ENCODE data around the gene SIRT4.
"Not testable (repeated sequence)": the region's sequence is repeated elsewhere in the genome, so short reads cannot be mapped to it uniquely, and the experiment has no call there.

Gene SIRT4, protein sequence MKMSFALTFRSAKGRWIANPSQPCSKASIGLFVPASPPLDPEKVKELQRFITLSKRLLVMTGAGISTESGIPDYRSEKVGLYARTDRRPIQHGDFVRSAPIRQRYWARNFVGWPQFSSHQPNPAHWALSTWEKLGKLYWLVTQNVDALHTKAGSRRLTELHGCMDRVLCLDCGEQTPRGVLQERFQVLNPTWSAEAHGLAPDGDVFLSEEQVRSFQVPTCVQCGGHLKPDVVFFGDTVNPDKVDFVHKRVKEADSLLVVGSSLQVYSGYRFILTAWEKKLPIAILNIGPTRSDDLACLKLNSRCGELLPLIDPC

DNA sequence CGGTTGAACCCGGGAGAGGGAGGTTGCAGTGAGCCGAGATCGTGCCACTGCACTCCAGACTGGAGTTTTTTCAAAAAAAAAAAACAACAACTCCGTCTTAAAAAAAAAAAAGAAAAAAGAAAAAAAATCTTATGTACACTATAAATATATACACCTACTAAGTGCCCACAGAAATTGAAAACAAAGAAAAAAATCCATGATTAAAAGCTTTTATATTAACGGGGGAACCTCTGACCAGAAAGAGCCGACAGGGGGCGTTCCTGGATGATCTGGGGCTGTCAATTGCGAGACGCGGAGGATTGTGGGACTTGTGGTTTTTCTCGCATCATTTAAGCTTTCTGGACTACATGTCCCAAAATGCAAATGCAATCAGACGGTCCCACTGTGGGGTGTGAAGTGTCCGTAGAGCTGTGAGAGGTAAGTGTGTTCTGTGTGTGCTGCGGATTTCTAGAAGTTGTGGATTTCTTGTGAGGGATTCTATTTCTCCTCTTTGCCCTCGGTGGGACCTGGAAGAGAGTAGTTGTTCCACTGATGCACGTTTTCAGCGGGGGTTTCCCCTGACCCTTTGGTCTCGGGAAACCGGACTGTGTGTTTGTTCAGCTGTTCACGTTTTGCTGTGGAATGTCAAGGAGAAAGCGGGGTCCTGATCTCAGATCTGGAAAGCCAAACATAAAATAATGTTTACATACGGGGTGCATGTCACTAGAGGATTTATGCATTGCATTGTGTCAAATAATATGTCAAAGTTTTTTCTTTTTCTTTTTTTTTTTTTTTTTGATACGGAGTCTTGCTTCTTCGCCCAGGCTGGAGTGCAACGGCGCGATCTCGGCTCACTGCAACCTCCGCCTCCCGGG lies at the start of gene SIRT4:
TSS of gene SIRT4 (plus strand) at position 360 of the 854 bp plus-strand sequence. CDS start 1,241 bp downstream, outside the sequence.
- DNase-seq: peak; percentile 97

DNA sequence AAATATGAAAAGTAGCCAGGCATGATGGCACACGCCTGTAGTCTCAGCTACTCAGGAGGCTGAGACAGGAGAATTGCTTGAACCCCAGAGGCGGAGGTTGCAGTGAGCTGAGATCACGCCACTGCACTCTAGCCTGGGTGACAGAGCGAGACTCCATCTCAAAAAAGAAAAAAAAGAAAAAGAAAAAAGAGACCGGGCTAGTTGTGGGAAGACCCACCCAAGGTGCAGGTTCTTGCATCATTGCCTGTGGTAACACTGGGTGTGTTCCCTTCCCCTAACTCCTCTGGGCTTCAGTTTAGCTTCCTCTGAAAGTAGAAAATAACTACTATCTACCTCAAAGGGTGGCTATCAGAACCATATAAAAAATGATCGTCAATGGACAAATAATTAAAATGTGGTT lies 48.8 kb upstream of the SIRT4 start:
- not testable (repeated sequence) for DNase-seq

GRCh38 chr12:120254809-120255208 lies 47.3 kb upstream of the SIRT4 start:
- no peak for DNase-seq

GRCh38 chr12:120257041-120257821 lies 44.9 kb upstream of the SIRT4 start:
- no peak for DNase-seq

GRCh38 chr12:120258323-120258896 lies 43.7 kb upstream of the SIRT4 start:
- DNase-seq: no peak

- no peak for DNase-seq
Observed at GRCh38 chr12:120259418-120260202, 42.5 kb upstream of the SIRT4 start.

DNA sequence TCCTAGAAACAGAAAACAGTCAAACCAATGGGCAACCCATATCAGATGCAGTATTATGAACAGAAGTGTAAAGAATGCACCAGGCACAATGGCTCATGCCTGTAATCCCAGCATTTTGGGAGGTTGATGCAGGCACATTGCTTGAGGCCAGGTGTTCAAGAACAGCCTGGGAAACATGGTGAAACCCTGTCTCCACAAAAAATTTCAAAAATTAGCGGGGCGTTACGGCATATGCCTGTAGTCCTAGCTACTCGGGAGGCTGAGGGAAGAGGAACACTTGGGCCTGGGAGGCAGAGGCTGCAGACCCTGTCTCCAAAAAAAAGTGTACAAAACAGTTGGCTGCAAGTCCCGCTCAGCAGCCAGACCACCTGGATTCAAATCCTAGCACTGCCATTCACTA lies 41.5 kb upstream of the SIRT4 start:
- DNase-seq: no peak

DNA sequence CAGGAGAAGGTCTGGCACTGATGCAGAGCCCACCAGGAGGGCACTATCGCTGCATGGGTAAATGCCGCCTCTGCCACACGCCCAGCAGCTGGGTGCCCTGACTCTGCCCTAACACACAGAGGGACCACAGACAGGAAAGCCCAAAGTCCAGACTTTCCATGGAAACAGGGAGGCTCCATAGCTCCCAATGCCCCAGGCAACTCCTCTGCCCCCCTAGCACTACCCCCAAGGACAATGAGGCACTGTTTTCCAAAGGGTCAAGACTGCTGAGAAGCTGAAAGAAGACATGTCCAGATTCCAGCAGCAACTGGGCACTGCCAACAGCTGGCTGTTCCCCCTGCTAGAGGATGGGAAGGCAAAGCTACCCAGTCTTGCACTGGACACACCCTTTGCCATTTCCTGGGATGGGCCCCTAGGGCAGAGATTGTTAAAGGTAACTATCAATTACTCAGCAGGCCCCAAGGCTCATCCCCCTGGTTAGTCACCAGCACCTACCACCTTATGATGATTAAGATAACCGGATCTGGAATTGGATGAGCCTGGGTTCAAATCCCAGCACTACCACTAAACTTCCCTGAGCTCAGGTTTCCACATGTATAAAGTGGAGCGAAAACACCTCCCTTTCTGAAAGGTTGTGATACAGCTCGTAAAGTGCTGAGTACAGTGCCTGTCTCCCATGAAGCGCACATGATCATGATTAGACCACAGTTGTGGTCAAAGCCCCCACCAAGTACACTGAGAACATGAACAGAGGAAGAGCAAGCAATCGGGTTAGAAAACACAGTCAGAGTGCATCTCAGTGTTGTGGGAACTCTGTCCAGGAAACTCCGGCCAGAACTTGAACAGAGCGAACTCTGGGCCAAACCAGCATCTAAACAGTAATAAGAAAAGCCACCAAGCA lies 39.9 kb upstream of the SIRT4 start:
- DNase-seq: no peak

- DNase-seq: no peak
Observed at GRCh38 chr12:120262852-120263747, 39.0 kb upstream of the SIRT4 start.

DNA sequence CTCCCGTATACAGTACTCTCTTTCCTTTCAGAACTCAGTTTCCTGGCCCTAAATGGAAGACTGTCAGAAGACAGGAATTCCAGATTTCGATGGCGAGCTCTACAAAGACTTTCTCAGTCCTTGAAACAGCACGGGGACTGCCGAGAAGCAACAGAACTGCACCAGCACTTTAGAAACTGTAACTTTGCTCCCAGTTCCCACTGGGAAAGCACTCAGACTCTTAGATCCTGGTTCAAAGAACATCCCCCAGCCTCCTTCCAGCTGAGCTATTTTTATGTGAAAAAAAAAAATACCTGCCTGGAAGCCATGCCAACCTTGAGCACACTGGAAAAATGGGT lies 38.4 kb upstream of the SIRT4 start:
- DNase-seq: no peak

- no peak for DNase-seq
Observed at GRCh38 chr12:120264086-120264903, 37.8 kb upstream of the SIRT4 start.

- no peak for DNase-seq
Observed at GRCh38 chr12:120264904-120265472, 37.1 kb upstream of the SIRT4 start.

DNA sequence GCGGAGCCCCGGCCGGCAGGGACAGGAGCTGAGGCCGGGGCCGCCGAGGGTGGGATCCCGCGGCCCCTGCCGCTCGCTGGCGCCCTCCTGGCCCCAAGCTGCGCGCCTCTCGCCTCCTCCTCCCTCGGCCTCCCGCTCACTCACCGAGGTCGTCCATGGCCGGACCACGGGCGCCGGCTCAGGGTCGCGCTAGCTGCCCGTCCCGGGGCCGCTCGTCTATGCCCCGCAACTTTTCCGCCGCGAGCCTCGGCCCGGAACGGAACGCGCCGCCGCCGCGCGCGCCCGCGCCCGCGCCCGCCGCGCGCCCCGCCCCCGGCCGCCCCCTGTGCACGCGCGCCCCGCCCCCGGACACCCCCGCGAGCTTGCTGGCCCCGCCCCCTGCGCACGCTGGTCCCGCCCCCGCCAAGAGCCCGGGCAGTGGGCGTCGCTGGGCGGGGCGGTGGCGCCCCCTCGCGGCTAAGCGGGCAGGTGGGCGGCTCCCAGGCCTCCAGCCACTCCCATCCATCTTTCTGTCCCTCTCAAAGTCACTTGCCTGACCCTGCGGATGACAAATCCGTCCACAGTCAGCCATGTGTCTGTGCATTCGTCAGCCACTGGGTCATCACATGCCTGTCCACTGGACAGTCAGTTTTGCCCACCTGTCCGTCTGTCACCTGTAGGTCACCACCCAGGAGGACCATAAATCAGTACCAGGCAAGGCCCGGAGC lies 36.5 kb upstream of the SIRT4 start, which contains the start of gene PXN:
TSS of gene PXN (minus strand) at position 258 of the 707 bp plus-strand sequence. CDS start at position 157, 101 bp downstream.
- DNase-seq: peak; percentile 70

DNA sequence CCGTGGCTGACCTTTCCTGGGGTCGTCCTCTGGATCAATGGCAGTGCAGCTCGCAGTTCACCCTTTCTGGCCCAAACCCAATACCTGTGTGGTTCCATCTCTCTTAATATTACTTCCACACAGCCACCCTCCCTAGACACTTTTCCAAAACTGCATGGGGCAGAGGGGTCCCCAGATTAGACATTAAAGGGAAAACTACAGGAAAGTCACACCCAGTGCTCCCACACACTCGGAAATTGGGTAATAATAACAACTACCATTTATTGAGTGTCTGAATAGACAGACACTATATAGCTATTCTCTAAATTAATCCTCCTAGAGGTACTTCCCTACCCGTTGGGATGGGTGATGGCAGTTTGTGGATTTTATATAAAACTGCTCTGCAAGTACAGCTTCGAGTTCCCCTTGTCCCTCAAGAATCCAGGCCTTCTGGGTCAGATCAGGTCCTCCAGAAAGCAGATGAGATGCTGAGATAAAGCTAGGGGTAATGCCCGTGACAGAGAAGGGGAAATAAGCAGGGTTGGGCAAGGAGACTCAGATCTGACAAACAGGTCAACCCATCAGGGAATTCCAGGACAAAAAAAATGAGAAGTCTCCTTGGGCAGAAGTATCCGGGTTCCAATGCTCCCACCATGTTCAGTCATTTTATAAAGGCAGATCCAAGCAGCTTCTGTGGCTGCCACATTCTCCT lies 35.8 kb upstream of the SIRT4 start:
- DNase-seq: no peak

DNA sequence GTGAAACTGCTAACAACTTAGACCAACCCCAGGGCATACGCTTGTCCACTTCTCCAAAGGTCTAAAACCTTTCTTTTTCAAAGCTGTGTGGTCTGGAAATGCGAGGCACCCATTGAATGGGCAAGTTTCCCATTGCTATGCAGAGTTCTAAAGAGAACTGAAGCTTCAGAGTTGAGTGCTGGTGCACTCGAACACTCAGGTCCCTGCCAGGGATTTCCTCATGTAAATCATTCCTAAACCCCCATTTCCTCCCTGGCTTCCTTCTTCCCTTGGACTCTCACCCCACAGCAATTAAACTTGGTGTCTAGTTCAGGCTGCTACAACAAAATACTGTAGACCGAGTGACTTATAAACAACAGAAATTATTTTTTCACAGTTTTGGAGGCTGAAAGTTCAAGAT lies 34.4 kb upstream of the SIRT4 start:
- DNase-seq: no peak

- no peak for DNase-seq
Observed at GRCh38 chr12:120276734-120277133, 25.4 kb upstream of the SIRT4 start.
